ENCODE data around the gene FBXO21. TPM values are rescaled to one million over a fixed set of nuclear protein-coding genes. Genes with fewer than 3 reads are reported as not detected.

Gene FBXO21
- total RNA-seq, 1 experiment from 2014 or later, result 60.3 TPM

GRCh38 chr12:117140397-117141096 lies 49.7 kb downstream of the FBXO21 start:
- DNase-seq (ENCODE audit: low spot score), result no peak

GRCh38 chr12:117139025-117139717 lies 51.1 kb downstream of the FBXO21 start:
- no peak for DNase-seq (ENCODE audit: low spot score)

- no peak for DNase-seq (ENCODE audit: low spot score)
These were observed 55.5 kb downstream of the FBXO21 start for GRCh38 chr12:117134721-117135120.

GRCh38 chr12:117134059-117134458 lies 56.2 kb downstream of the FBXO21 start:
- DNase-seq (ENCODE audit: low spot score), result no peak

- DNase-seq (ENCODE audit: low spot score), result no peak
These were observed 59.5 kb downstream of the FBXO21 start for GRCh38 chr12:117130801-117131200.

- DNase-seq (ENCODE audit: low spot score), result no peak
These were observed 60.9 kb downstream of the FBXO21 start for GRCh38 chr12:117129391-117129790.

- DNase-seq (ENCODE audit: low spot score), result no peak
These were observed 62.1 kb downstream of the FBXO21 start for GRCh38 chr12:117127933-117128823.

- no peak for DNase-seq (ENCODE audit: low spot score)
These were observed 63.9 kb downstream of the FBXO21 start for GRCh38 chr12:117126335-117126734.

GRCh38 chr12:117125767-117126166 lies 64.5 kb downstream of the FBXO21 start:
- no peak for DNase-seq (ENCODE audit: low spot score)

GRCh38 chr12:117125272-117125613 lies 65.0 kb downstream of the FBXO21 start:
- peak; percentile 56 for DNase-seq (ENCODE audit: low spot score)

GRCh38 chr12:117124421-117125271 lies 65.6 kb downstream of the FBXO21 start:
- no peak for DNase-seq (ENCODE audit: low spot score)

GRCh38 chr12:117121441-117121840 lies 68.8 kb downstream of the FBXO21 start:
- DNase-seq (ENCODE audit: low spot score), result no peak

GRCh38 chr12:117120787-117121186 lies 69.5 kb downstream of the FBXO21 start:
- DNase-seq (ENCODE audit: low spot score), result no peak

GRCh38 chr12:117119592-117120198 lies 70.6 kb downstream of the FBXO21 start:
- peak; percentile 28 for DNase-seq (ENCODE audit: low spot score)

GRCh38 chr12:117118838-117119591 lies 71.3 kb downstream of the FBXO21 start:
- DNase-seq (ENCODE audit: low spot score), result no peak

GRCh38 chr12:117114784-117115183 lies 75.5 kb downstream of the FBXO21 start:
- DNase-seq (ENCODE audit: low spot score), result no peak

- DNase-seq (ENCODE audit: low spot score), result no peak
These were observed 77.0 kb downstream of the FBXO21 start for GRCh38 chr12:117113231-117113630.

- no peak for DNase-seq (ENCODE audit: low spot score)
These were observed 78.3 kb downstream of the FBXO21 start for GRCh38 chr12:117111821-117112595.

- no peak for DNase-seq (ENCODE audit: low spot score)
These were observed 78.9 kb downstream of the FBXO21 start for GRCh38 chr12:117111386-117111785.
